ENCODE results near the gene ENHO. TPM values are rescaled to one million over a fixed set of nuclear protein-coding genes. Genes with fewer than 3 reads are reported as not detected.

The ENHO gene
- total and polyA plus RNA-seq, 10 donors: 0.35 to 0.94 (median 0.81) TPM; not detected in 4

- intact Hi-C loops (cut with DNase I; ENCODE audit: low total_unique reads): no loop called here
- 47 to 64% (median 53%) methylated on average over 7 to 17 of the region's 17 CpGs for WGBS, 5 donors
- TF ChIP-seq POLR2A (IDR thresholded peaks at IDR 0.05): no peak
- TF ChIP-seq CTCF (IDR thresholded peaks at IDR 0.05 in 8 of 11, conservative IDR thresholded peaks at IDR 0.05 in 3 of 11): no peak
- TF ChIP-seq POLR2AphosphoS5 (IDR thresholded peaks at IDR 0.05): no peak
- H3K9me3 ChIP-seq: peaks cover 0 to 8% (median 3%) of the 10 kb centered on the region in 8 donors
- H3K27me3 ChIP-seq (replicated peaks in 1 of 7): peaks cover 0 to 36% (median 0%) of the 10 kb centered on the region in 7 donors
- H3K27ac ChIP-seq: peak overlapping the region in 5 of 8 donors; percentile 51 to 68 (median 60)
- H3K4me1 ChIP-seq: peaks cover 12 to 55% (median 32%) of the 10 kb centered on the region in 6 donors
- peak; percentile 66 for DNase-seq
- H3K4me3 ChIP-seq: peak overlapping the region in 1 of 8 donors; percentile 7
- H3K36me3 ChIP-seq: no peaks in the 10 kb centered on the region
These were observed 36.3 kb upstream of the ENHO start for GRCh38 chr9:34558919-34559623.

GRCh38 chr9:34558364-34558763 is 35.6 kb upstream of the ENHO start:
- Histone ChIP-seq H3K27ac (peak overlapping the region in 4 of 8 donors; percentile 51 to 67 (median 58)), H3K4me3 (no peak overlapping the region), H3K9me3 (peaks cover 0 to 8% (median 3%) of the 10 kb centered on the region in 8 donors), H3K27me3 (replicated peaks in 1 of 7) (peaks cover 0 to 36% (median 0%) of the 10 kb centered on the region in 7 donors), H3K36me3 (no peaks in the 10 kb centered on the region), H3K4me1 (peaks cover 12 to 56% (median 32%) of the 10 kb centered on the region in 6 donors)
- DNase-seq: peak; percentile 33
- intact Hi-C loops (cut with DNase I; ENCODE audit: low total_unique reads): no loop called here
- 78 to 89% (median 84%) methylated on average over 9 of the region's 9 CpGs for WGBS, 5 donors
- TF ChIP-seq POLR2AphosphoS5 (IDR thresholded peaks at IDR 0.05): no peak
- no peak for TF ChIP-seq POLR2A (IDR thresholded peaks at IDR 0.05)
- TF ChIP-seq CTCF (IDR thresholded peaks at IDR 0.05 in 8 of 11, conservative IDR thresholded peaks at IDR 0.05 in 3 of 11): no peak

- 75 to 82% (median 77%) methylated on average over 15 to 19 of the region's 19 CpGs for WGBS, 5 donors
- H3K27ac ChIP-seq: peak overlapping the region in 2 of 8 donors; percentile 27 to 60
- DNase-seq: peak; percentile 74
These were observed 34.9 kb upstream of the ENHO start for GRCh38 chr9:34557426-34558321.

More at GRCh38 chr9:34557426-34558321, 34.9 kb upstream of the ENHO start:
- Histone ChIP-seq H3K36me3 (no peaks in the 10 kb centered on the region), H3K9me3 (peaks cover 0 to 8% (median 3%) of the 10 kb centered on the region in 8 donors), H3K27me3 (replicated peaks in 1 of 7) (peaks cover 0 to 39% (median 0%) of the 10 kb centered on the region in 7 donors), H3K4me1 (peaks cover 12 to 58% (median 32%) of the 10 kb centered on the region in 6 donors), H3K4me3 (no peak overlapping the region)
- TF ChIP-seq POLR2A (IDR thresholded peaks at IDR 0.05) (no peak), POLR2AphosphoS5 (IDR thresholded peaks at IDR 0.05) (no peak), CTCF (IDR thresholded peaks at IDR 0.05 in 8 of 11, conservative IDR thresholded peaks at IDR 0.05 in 3 of 11) (no peak)
- intact Hi-C loops (cut with DNase I; ENCODE audit: low total_unique reads): no loop called here
